ENCODE results near the gene TGM3. TPM values are rescaled to one million over a fixed set of nuclear protein-coding genes. Genes with fewer than 3 reads are reported as not detected.

The TGM3 gene
- total and polyA plus RNA-seq, 7 experiments from 2014 or later, result not detected

DNA sequence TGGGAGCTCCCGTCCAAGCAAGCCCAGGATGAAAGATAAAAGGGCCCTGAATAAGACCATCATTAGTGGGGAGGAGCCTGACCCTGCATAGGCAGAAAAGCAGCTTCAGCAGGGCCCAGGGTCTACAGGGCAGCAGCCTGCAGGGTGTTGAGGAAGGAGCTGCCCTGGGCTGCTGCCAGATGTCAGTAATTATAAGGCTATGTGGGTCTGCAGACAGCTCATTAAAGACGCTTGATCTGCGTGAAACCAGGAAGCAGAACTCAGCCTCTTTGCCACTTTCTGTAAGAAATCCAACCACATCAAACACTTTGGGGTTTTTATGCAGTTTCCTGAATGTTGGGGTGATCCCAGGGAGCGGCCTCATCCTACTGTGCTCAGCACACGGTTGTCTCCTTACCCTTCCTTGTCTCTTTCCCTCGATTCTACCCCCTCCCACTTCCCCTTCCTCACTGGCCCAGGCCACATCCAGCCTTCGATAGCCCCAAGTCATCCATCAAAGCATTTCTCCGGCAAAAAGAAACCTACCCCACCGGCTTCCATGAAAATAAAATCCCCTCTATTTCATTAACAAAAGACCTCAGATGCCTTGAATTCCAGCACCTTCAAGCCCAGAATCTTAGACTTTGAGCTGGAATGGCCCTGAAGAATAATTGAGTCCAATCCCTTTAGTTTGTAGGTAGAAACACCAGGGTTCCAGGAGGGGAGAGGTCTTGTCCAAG is 83.9 kb downstream of the TGM3 start:
- Mint-ChIP-seq H3K36me3 (no peaks in the 10 kb centered on the region), H3K27me3 (peaks cover 10 to 43% (median 20%) of the 10 kb centered on the region in 5 donors), H3K4me3 (peak overlapping the region in 9 of 10 donors; percentile 32 to 76 (median 62)), H3K27ac (no peak overlapping the region), H3K9me3 (peaks cover 0 to 2% (median 0%) of the 10 kb centered on the region in 11 donors), H3K4me1 (peaks cover 17 to 35% (median 25%) of the 10 kb centered on the region in 7 donors)
- Histone ChIP-seq H3K27me3 (ENCODE audit: control insufficient read depth in 2 of 2, insufficient read depth in 2 of 2, low read length in 2 of 2) (no peaks in the 10 kb centered on the region), H3K4me1 (ENCODE audit: control insufficient read depth in 2 of 2, insufficient read depth in 2 of 2, low read length in 2 of 2) (peaks cover 14% of the 10 kb centered on the region in 2 donors), H3K27ac (ENCODE audit: low read depth, low read length) (no peak overlapping the region), H3K36me3 (ENCODE audit: control insufficient read depth in 2 of 3, insufficient read depth in 3 of 3, low read length in 3 of 3) (no peaks in the 10 kb centered on the region), H3K4me3 (ENCODE audit: low read length) (no peak overlapping the region), H3K9me3 (ENCODE audit: control insufficient read depth in 2 of 3, low read length in 3 of 3) (no peaks in the 10 kb centered on the region)
- ATAC-seq (peak; percentile 68), DNase-seq (peak in 7 of 9 donors; percentile 12 to 42 (median 30))
- POLR2A ChIA-PET, result no interaction called here
- CTCF ChIA-PET, result no interaction called here
- intact Hi-C loops (cut with micrococcal nuclease), result no loop called here

DNA sequence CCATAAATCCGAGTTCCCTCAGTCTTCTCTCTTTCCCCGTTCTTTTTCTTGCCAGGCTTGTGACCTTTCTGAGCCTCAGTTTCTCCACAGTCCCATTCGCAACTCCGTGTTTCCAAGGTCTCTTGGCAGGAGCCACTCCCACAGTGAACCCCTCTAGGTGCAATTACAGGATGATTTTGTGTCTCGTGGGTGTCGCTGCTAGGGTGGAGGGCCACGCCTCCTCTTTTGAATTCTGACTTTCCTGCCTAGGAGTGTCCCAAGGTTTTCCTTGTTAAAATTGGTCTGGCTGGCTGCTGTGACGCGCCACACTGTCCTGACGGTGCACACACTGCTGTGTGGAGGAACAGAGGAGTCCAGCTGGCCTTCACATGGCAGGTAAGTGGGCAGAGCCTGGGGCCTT is 84.8 kb downstream of the TGM3 start, which contains the start of gene TGM6:
Gene TGM6, plus strand, starts transcription at position 301 of the 400 bp plus-strand sequence. Its CDS starts 68 bp downstream, at position 369.
- Histone ChIP-seq H3K27ac (ENCODE audit: low read depth, low read length) (no peak within 1 kb of the TSS), H3K27me3 (ENCODE audit: control insufficient read depth in 2 of 2, insufficient read depth in 2 of 2, low read length in 2 of 2) (no peaks in the 10 kb centered on the region), H3K36me3 (ENCODE audit: control insufficient read depth in 2 of 3, insufficient read depth in 3 of 3, low read length in 3 of 3) (no peaks in the 10 kb centered on the region), H3K4me1 (ENCODE audit: control insufficient read depth in 2 of 2, insufficient read depth in 2 of 2, low read length in 2 of 2) (peaks cover 14% of the 10 kb centered on the region in 2 donors), H3K9me3 (ENCODE audit: control insufficient read depth in 2 of 3, low read length in 3 of 3) (no peaks in the 10 kb centered on the region), H3K4me3 (ENCODE audit: low read length) (no peak within 1 kb of the TSS)
- intact Hi-C loops (cut with micrococcal nuclease), result no loop called here
- peaks cover 0 to 2% (median 0%) of the 10 kb centered on the region in 11 donors for H3K9me3 Mint-ChIP-seq
- H3K27ac Mint-ChIP-seq, result no peak within 1 kb of the TSS
- no peak for DNase-seq
- H3K4me3 Mint-ChIP-seq, result peak within 1 kb of the TSS in 9 of 10 donors; percentile 32 to 76 (median 62)
- no peak for ATAC-seq
- H3K36me3 Mint-ChIP-seq, result no peaks in the 10 kb centered on the region
- peaks cover 10 to 51% (median 20%) of the 10 kb centered on the region in 5 donors for H3K27me3 Mint-ChIP-seq
- POLR2A ChIA-PET, result no interaction called here
- H3K4me1 Mint-ChIP-seq, result peaks cover 17 to 35% (median 25%) of the 10 kb centered on the region in 7 donors
- CTCF ChIA-PET, result no interaction called here

DNA sequence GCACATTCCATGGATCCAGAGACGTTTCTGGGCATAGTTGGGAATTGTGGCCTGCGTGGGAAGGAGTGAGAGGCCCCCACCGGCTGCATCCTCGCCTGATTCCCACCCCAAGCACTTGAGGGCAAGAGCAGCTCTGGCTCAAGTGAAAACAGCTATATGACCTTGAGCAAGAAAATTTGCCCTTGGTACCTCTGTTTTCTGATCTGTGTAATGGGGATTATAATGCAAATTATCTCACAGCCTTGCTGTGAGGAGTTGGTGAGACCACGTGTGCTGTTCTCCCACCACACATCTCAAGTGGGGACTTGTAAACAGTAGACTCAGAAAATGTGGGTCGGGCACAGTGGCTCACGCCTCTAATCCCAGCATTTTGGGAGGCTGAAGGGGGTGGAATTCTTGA is 85.5 kb downstream of the TGM3 start:
- H3K27me3 Mint-ChIP-seq, result peaks cover 6 to 49% (median 17%) of the 10 kb centered on the region in 5 donors
- CTCF ChIA-PET, result no interaction called here
- H3K4me3 Mint-ChIP-seq, result no peak overlapping the region
- ATAC-seq (no peak), DNase-seq (no peak)
- no peak overlapping the region for H3K27ac ChIP-seq (ENCODE audit: low read depth, low read length)
- H3K4me3 ChIP-seq (ENCODE audit: low read length), result no peak overlapping the region
- POLR2A ChIA-PET, result no interaction called here
- H3K4me1 ChIP-seq (ENCODE audit: control insufficient read depth in 2 of 2, insufficient read depth in 2 of 2, low read length in 2 of 2), result peaks cover 14% of the 10 kb centered on the region in 2 donors
- no peaks in the 10 kb centered on the region for H3K36me3 Mint-ChIP-seq
- intact Hi-C loops (cut with micrococcal nuclease), result no loop called here
- no peaks in the 10 kb centered on the region for H3K9me3 ChIP-seq (ENCODE audit: control insufficient read depth in 2 of 3, low read length in 3 of 3)
- peaks cover 17 to 35% (median 25%) of the 10 kb centered on the region in 7 donors for H3K4me1 Mint-ChIP-seq
- H3K9me3 Mint-ChIP-seq, result peaks cover 0 to 6% (median 2%) of the 10 kb centered on the region in 11 donors
- H3K36me3 ChIP-seq (ENCODE audit: control insufficient read depth in 2 of 3, insufficient read depth in 3 of 3, low read length in 3 of 3), result no peaks in the 10 kb centered on the region
- no peak overlapping the region for H3K27ac Mint-ChIP-seq
- no peaks in the 10 kb centered on the region for H3K27me3 ChIP-seq (ENCODE audit: control insufficient read depth in 2 of 2, insufficient read depth in 2 of 2, low read length in 2 of 2)

DNA sequence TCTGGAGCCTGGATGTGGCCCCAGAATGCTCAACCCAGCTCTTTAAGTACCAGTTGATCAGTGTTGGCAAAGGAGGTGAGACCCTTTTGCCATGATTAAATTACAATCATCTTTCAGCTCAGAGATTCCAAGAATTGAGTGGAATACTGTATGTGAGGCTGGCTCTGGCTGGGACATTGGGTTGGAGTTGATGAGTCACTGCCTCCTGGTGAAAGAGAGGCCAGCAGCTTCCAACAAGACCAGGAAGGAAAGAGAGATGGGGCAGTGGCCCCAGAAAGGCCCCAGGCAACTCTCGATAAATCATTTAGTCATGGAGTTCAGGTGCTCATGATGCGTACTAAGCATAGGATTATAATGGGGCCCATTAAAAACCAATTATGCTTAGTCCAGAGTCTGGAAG is 87.0 kb downstream of the TGM3 start:
- CTCF ChIA-PET, result no interaction called here

DNA sequence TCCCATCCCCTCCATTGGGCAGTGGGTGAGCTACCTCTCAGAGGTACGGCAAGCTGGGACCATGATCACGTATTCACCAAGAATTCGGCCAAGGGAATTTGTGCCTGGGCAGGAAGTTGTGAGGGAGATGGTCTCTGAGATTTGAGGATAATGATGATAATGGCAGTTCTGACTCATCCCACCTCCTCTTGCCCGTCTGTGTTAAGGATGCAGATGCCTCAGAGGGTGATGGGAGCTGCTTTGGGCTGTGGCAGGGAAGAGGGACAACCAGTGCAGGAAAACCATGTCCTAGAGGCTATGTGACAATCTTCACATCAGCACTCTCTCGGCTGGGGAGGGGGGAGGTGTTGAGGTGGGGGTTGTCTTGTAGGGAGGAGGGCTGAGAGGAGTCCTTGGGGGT is 89.2 kb downstream of the TGM3 start:
- Mint-ChIP-seq H3K27ac (no peak overlapping the region), H3K9me3 (peaks cover 0 to 33% (median 16%) of the 10 kb centered on the region in 11 donors), H3K36me3 (no peaks in the 10 kb centered on the region), H3K27me3 (peaks cover under 1 to 45% (median 8%) of the 10 kb centered on the region in 5 donors), H3K4me3 (no peak overlapping the region), H3K4me1 (peaks cover under 1 to 22% (median 7%) of the 10 kb centered on the region in 7 donors)
- POLR2A ChIA-PET, result no interaction called here
- ATAC-seq, result no peak
- no peak overlapping the region for H3K27ac ChIP-seq (ENCODE audit: low read depth, low read length)
- no peak for DNase-seq
- intact Hi-C loops (cut with micrococcal nuclease), result no loop called here
- H3K4me3 ChIP-seq (ENCODE audit: low read length), result no peak overlapping the region
- H3K4me1 ChIP-seq (ENCODE audit: control insufficient read depth in 2 of 2, insufficient read depth in 2 of 2, low read length in 2 of 2), result no peaks in the 10 kb centered on the region
- CTCF ChIA-PET, result no interaction called here
- H3K9me3 ChIP-seq (ENCODE audit: control insufficient read depth in 2 of 3, low read length in 3 of 3), result peaks cover 0 to 21% (median 0%) of the 10 kb centered on the region in 3 experiments
- H3K36me3 ChIP-seq (ENCODE audit: control insufficient read depth in 2 of 3, insufficient read depth in 3 of 3, low read length in 3 of 3), result no peaks in the 10 kb centered on the region
- no peaks in the 10 kb centered on the region for H3K27me3 ChIP-seq (ENCODE audit: control insufficient read depth in 2 of 2, insufficient read depth in 2 of 2, low read length in 2 of 2)

More for the DNA sequence above, 87.0 kb downstream of the TGM3 start:
- Histone ChIP-seq H3K27me3 (ENCODE audit: control insufficient read depth in 2 of 2, insufficient read depth in 2 of 2, low read length in 2 of 2) (no peaks in the 10 kb centered on the region), H3K9me3 (ENCODE audit: control insufficient read depth in 2 of 3, low read length in 3 of 3) (peaks cover 0 to 13% (median 0%) of the 10 kb centered on the region in 3 experiments), H3K4me3 (ENCODE audit: low read length) (no peak overlapping the region), H3K4me1 (ENCODE audit: control insufficient read depth in 2 of 2, insufficient read depth in 2 of 2, low read length in 2 of 2) (peaks cover 14% of the 10 kb centered on the region in 2 donors), H3K27ac (ENCODE audit: low read depth, low read length) (no peak overlapping the region), H3K36me3 (ENCODE audit: control insufficient read depth in 2 of 3, insufficient read depth in 3 of 3, low read length in 3 of 3) (no peaks in the 10 kb centered on the region)
- Mint-ChIP-seq H3K9me3 (peaks cover 0 to 16% (median 7%) of the 10 kb centered on the region in 11 donors), H3K36me3 (no peaks in the 10 kb centered on the region), H3K27me3 (peaks cover 4 to 43% (median 10%) of the 10 kb centered on the region in 5 donors), H3K4me1 (peaks cover 17 to 39% (median 25%) of the 10 kb centered on the region in 7 donors), H3K4me3 (no peak overlapping the region), H3K27ac (peak overlapping the region in 1 of 9 donors; percentile 44)
- no peak for ATAC-seq
- POLR2A ChIA-PET, result no interaction called here
- intact Hi-C loops (cut with micrococcal nuclease), result no loop called here
- no peak for DNase-seq

DNA sequence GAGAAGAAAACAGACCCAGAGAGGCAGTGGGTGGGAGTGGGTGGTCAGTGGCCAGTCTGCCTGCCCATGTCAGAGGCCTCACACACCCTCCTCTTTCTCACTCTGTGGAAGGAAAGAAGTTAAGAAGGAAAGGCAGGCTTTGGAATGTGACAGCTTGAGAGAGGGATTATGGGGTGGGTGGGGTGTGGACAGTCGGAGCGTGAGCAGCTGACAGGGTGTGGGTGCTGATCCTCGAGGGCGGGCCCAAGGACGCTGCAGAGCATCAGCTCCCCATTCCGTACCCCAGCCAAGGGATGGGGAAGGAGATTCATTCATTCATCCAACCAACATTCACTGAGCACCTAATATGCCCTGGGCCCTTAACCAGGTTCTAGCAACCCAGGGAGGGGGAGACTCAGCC is 89.7 kb downstream of the TGM3 start:
- ATAC-seq, result no peak
- CTCF ChIA-PET, result no interaction called here

More for the DNA sequence above, 89.7 kb downstream of the TGM3 start:
- peaks cover 0 to 34% (median 16%) of the 10 kb centered on the region in 11 donors for H3K9me3 Mint-ChIP-seq
- Histone ChIP-seq H3K4me3 (ENCODE audit: low read length) (no peak overlapping the region), H3K27me3 (ENCODE audit: control insufficient read depth in 2 of 2, insufficient read depth in 2 of 2, low read length in 2 of 2) (no peaks in the 10 kb centered on the region), H3K36me3 (ENCODE audit: control insufficient read depth in 2 of 3, insufficient read depth in 3 of 3, low read length in 3 of 3) (no peaks in the 10 kb centered on the region), H3K4me1 (ENCODE audit: control insufficient read depth in 2 of 2, insufficient read depth in 2 of 2, low read length in 2 of 2) (no peaks in the 10 kb centered on the region), H3K9me3 (ENCODE audit: control insufficient read depth in 2 of 3, low read length in 3 of 3) (peaks cover 0 to 21% (median 0%) of the 10 kb centered on the region in 3 experiments), H3K27ac (ENCODE audit: low read depth, low read length) (no peak overlapping the region)
- DNase-seq, result no peak
- H3K27me3 Mint-ChIP-seq, result peaks cover 0 to 44% (median 8%) of the 10 kb centered on the region in 5 donors
- peaks cover 0 to 18% (median 3%) of the 10 kb centered on the region in 7 donors for H3K4me1 Mint-ChIP-seq
- no peak overlapping the region for H3K27ac Mint-ChIP-seq
- no peak overlapping the region for H3K4me3 Mint-ChIP-seq
- no peaks in the 10 kb centered on the region for H3K36me3 Mint-ChIP-seq
- intact Hi-C loops (cut with micrococcal nuclease), result no loop called here
- POLR2A ChIA-PET, result no interaction called here
